Lung (tissue), 13 donors: ENCODE data around the gene SNX9. TPM values are rescaled to one million over a fixed set of nuclear protein-coding genes. Genes with fewer than 3 reads are reported as not detected.

Experiments
- ATAC-seq: fragments of 200-7000 bp; cut with Tn5 transposase; one replicate; pipeline ENCODE4 v1.9.1; 2020; ENCODE audit warnings: moderate number of reproducible peaks; ENCODE audit not compliant: insufficient read depth, low FRiP score
- DNase-seq, 3 donors: peaks; one replicate each; pipeline ENCODE4 v3.0.0-alpha.2; 2013 to 2017
- H3K27ac ChIP-seq, 2 donors: one replicate each; pipeline ENCODE4 v1.5.1; 2013; ENCODE audit warnings: mild to moderate bottlenecking in 2 of 2, moderate library complexity in 2 of 2, control low read depth in 1 of 2, inconsistent platforms in 1 of 2, low read depth in 1 of 2, low read length in 1 of 2
- H3K27me3 ChIP-seq, 3 donors: one replicate each; pipeline ENCODE4 v1.5.1; 2013; ENCODE audit warnings: low read length in 2 of 3; ENCODE audit not compliant: control insufficient read depth in 3 of 3, insufficient read depth in 3 of 3
- H3K36me3 ChIP-seq, 4 donors: one replicate each; pipeline ENCODE4 v1.5.1; 2013; ENCODE audit warnings: low read length in 4 of 4, mild to moderate bottlenecking in 1 of 4, moderate library complexity in 1 of 4; ENCODE audit not compliant: control insufficient read depth in 4 of 4, insufficient read depth in 4 of 4
- H3K4me1 ChIP-seq, 5 donors: one replicate each; pipeline ENCODE4 v1.5.1; 2013; ENCODE audit warnings: low read length in 5 of 5, mild to moderate bottlenecking in 2 of 5, moderate library complexity in 1 of 5; ENCODE audit not compliant: control insufficient read depth in 5 of 5, insufficient read depth in 5 of 5
- H3K4me3 ChIP-seq: one replicate; pipeline ENCODE4 v1.5.1; 2013; ENCODE audit warnings: mild to moderate bottlenecking, control low read depth, moderate library complexity
- H3K9ac ChIP-seq, 2 donors: one replicate each; pipeline ENCODE4 v1.5.1; 2013; ENCODE audit warnings: low read length in 2 of 2, control low read depth in 1 of 2; ENCODE audit not compliant: insufficient read depth in 1 of 2
- H3K9me3 ChIP-seq, 4 donors: one replicate each; pipeline ENCODE4 v1.5.1; 2013; ENCODE audit warnings: low read length in 3 of 4, mild to moderate bottlenecking in 1 of 4, moderate library complexity in 1 of 4; ENCODE audit not compliant: control insufficient read depth in 4 of 4, insufficient read depth in 3 of 4
- WGBS, 2 donors: extraction: QIAGEN DNeasy Blood & Tissue Kit; methylation state at CpG; one replicate each; pipeline ENCODE4 v1.1.7; 2013; 5-methylcytosine and 5-hydroxymethylcytosine counted together
- polyA plus RNA-seq, 2 donors: library from polyadenylated mRNA; stranded (reverse); fragments of 200-250 nt; gene quantifications; one replicate each; pipeline ENCODE4 v1.2.1, GENCODE V29; 2013
- small RNA-seq: library from RNA; depleted of rRNA; stranded (forward); fragments of <200 nt; gene quantifications from one replicate; pipeline ENCODE3, GENCODE V24; 2014; ENCODE audit warnings: low replicate concordance
- total RNA-seq, 2 donors: library from RNA; depleted of rRNA in 1 of 2; stranded (reverse); fragments of >200 nt in 1 of 2; gene quantifications; one replicate each; pipeline ENCODE4 v1.2.1, GENCODE V29; 2014 to 2021
- TF ChIP-seq, protein P1 (sequence below): IDR thresholded peaks from 2 replicates; pipeline ENCODE4 v1.5.1; 2012; ENCODE audit warnings: mild to moderate bottlenecking; ENCODE audit errors: control extremely low read depth, extremely low read depth
- donor health status: control.
- donor health status: control.
- donor health status: Bipolar disorder and iron deficiency.
- donor health status: healthy.
- donor health status: DM: yes; HTN: yes; CAD: no.

Gene SNX9
- total and polyA plus RNA-seq, 4 donors: 13.8 to 35.0 (median 23.8) TPM

DNA sequence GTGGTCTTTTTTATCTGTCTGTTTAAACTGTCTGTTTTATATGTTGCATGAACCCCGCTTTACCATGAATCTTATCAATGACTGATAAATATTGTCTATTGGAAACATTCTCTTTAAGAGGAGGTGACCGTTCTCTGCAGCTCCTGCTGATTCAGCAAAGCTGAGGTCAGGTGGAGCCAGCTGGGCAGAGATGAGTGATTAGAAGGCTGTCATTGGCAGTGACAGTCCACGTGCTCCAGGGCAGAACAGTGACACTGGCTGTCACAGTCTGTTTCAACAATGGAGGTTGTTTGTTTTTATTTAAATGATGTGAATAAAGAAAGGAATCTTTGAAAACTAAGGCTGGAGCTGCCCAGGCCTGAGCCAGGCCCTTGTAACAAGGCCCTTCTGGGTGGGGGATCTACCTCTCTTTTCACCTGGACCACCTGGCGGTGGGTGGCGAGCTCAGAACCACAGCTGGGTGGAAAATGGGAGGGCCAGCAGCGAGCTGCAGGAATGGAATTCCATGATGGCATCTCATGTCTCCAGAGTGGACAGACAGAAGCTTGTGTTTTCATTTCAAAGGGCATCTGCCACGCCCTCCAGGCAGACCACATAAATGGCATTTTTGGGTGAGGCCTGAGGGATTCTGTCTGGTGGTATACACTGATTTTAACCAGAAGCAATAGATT, 171.2 kb downstream of the SNX9 start:
- Histone ChIP-seq H3K9ac (no peak overlapping the region), H3K27me3 (no peaks in the 10 kb centered on the region), H3K27ac (no peak overlapping the region), H3K4me3 (no peak overlapping the region), H3K9me3 (no peaks in the 10 kb centered on the region), H3K36me3 (no peaks in the 10 kb centered on the region), H3K4me1 (peaks cover 0 to 19% (median 9%) of the 10 kb centered on the region in 5 donors)
- DNase-seq (no peak), ATAC-seq (no peak)
- 89 to 91% methylated on average over 7 of the region's 7 CpGs for WGBS, 2 donors
- TF ChIP-seq, protein P1, sequence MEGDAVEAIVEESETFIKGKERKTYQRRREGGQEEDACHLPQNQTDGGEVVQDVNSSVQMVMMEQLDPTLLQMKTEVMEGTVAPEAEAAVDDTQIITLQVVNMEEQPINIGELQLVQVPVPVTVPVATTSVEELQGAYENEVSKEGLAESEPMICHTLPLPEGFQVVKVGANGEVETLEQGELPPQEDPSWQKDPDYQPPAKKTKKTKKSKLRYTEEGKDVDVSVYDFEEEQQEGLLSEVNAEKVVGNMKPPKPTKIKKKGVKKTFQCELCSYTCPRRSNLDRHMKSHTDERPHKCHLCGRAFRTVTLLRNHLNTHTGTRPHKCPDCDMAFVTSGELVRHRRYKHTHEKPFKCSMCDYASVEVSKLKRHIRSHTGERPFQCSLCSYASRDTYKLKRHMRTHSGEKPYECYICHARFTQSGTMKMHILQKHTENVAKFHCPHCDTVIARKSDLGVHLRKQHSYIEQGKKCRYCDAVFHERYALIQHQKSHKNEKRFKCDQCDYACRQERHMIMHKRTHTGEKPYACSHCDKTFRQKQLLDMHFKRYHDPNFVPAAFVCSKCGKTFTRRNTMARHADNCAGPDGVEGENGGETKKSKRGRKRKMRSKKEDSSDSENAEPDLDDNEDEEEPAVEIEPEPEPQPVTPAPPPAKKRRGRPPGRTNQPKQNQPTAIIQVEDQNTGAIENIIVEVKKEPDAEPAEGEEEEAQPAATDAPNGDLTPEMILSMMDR: no peak

Small RNA genes lying within 50 kb of the gene (small RNA-seq; reads per million reads assigned to genes)
- gene HSPE1P26: not detected
- gene RNU6-786P: not detected

Other genes starting within 250 kb of the SNX9 start
- gene SYNJ2, start 158.6 kb downstream of the SNX9 start, total RNA-seq: 1 to 10 TPM; 5.7 to 8.8 TPM
- gene SYNJ2, start 158.6 kb downstream of the SNX9 start, polyA plus RNA-seq: 1 to 10 TPM; 3.4 to 4.0 TPM